K562 (cell line): Measurements from ENCODE around the gene SCARF2. TPM values are rescaled to one million over a fixed set of nuclear protein-coding genes. Genes with fewer than 3 reads are reported as not detected.

ENCODE experiments used
- BMI1 ChIP-seq: fragments of 150-350 bp; IDR thresholded peaks from 2 replicates; pipeline ENCODE4 v1.6.1; 2014; ENCODE audit warnings: low read length
- CUX1 ChIP-seq: fragments of 200-800 bp; sonication (Bioruptor generic); IDR thresholded peaks from 2 replicates; pipeline ENCODE4 v1.6.1; 2016; ENCODE audit warnings: missing genetic modification characterization, missing compliant biosample characterization
- E2F5 ChIP-seq: sonication (generic); formaldehyde crosslinking; IDR thresholded peaks from 2 replicates; pipeline ENCODE4 v1.8.0; 2022; ENCODE audit warnings: mild to moderate bottlenecking, missing genetic modification reagents
- HNRNPK ChIP-seq: fragments of 200-400 bp; formaldehyde crosslinking; IDR thresholded peaks from one replicate; pipeline ENCODE4 v1.6.1; 2018; ENCODE audit warnings: mild to moderate bottlenecking, low read depth, low read length; ENCODE audit not compliant: poor library complexity, severe bottlenecking
- KAT2B ChIP-seq: IDR thresholded peaks from one replicate; pipeline ENCODE4 v1.6.1; 2012; ENCODE audit warnings: low read depth, mild to moderate bottlenecking, control low read depth, inconsistent platforms, low read length, moderate library complexity
- KLF13 ChIP-seq: fragments of 450-650 bp; IDR thresholded peaks from 2 replicates; pipeline ENCODE4 v1.6.1; 2016; ENCODE audit warnings: missing genetic modification characterization, low read depth, mild to moderate bottlenecking, missing compliant biosample characterization, moderate library complexity, borderline replicate concordance
- MYC ChIP-seq, 2 experiments: fragments of 250-450 bp in 1 of 2; sonication (Bioruptor Pico) in 1 of 2; IDR thresholded peaks; 2 replicates each; pipeline versions ENCODE4 v1.5.1 to v1.6.1; 2012 to 2021; ENCODE audit warnings: low read depth in 2 of 2, borderline replicate concordance in 1 of 2, improper control_type of control experiment in 1 of 2, low read length in 1 of 2, mild to moderate bottlenecking in 1 of 2, moderate library complexity in 1 of 2
- PHB ChIP-seq: fragments of 250-450 bp; sonication (Bioruptor Pico); IDR thresholded peaks from 2 replicates; pipeline ENCODE4 v1.5.0; 2021
- PREB ChIP-seq: sonication (generic); formaldehyde crosslinking; IDR thresholded peaks from 2 replicates; pipeline ENCODE4 v1.8.1; 2023; ENCODE audit warnings: mild to moderate bottlenecking, missing genetic modification reagents
- RAD51 ChIP-seq: fragments of 450-650 bp; IDR thresholded peaks from 2 replicates; pipeline ENCODE4 v1.7.1; 2016; ENCODE audit warnings: low read depth, mild to moderate bottlenecking, borderline replicate concordance
- RBM39 ChIP-seq: fragments of 200-400 bp; formaldehyde crosslinking; optimal IDR thresholded peaks from 2 replicates; pipeline ENCODE3; 2018; ENCODE audit warnings: low read depth, low read length
- SMARCA5 ChIP-seq: fragments of 450-650 bp; IDR thresholded peaks from 2 replicates; pipeline ENCODE4 v1.6.1; 2016
- TAF1 ChIP-seq: IDR thresholded peaks from 2 replicates; pipeline ENCODE4 v1.6.1; 2011; ENCODE audit warnings: mild to moderate bottlenecking, low read length, moderate library complexity; ENCODE audit not compliant: insufficient read depth, control insufficient read depth, severe bottlenecking; ENCODE audit errors: extremely low read depth
- TFAM ChIP-seq: fragments of 250-450 bp; sonication (Bioruptor Pico); conservative IDR thresholded peaks from 2 replicates; pipeline ENCODE4 v1.5.0; 2021; ENCODE audit warnings: mild to moderate bottlenecking, moderate library complexity
- THRB ChIP-seq: fragments of 450-650 bp; formaldehyde crosslinking; conservative IDR thresholded peaks from 2 replicates; pipeline ENCODE4 v1.4.0; 2022; ENCODE audit warnings: mild to moderate bottlenecking, missing genetic modification characterization
- XRCC4 ChIP-seq: IDR thresholded peaks from one replicate; pipeline ENCODE4 v1.6.1; 2011; ENCODE audit not compliant: insufficient read depth, insufficient read length; ENCODE audit errors: extremely low read depth
- ZNF384 ChIP-seq: IDR thresholded peaks from 2 replicates; pipeline ENCODE4 v1.6.1; 2012; ENCODE audit warnings: low read depth, low read length, improper control_type of control experiment
- ZNF668 ChIP-seq: fragments of 250-450 bp; sonication (Bioruptor Pico); IDR thresholded peaks from 2 replicates; pipeline ENCODE4 v1.8.0; 2022; ENCODE audit warnings: mild to moderate bottlenecking, inconsistent platforms
- ZNF699 ChIP-seq: fragments of 250-450 bp; sonication (Bioruptor Pico); IDR thresholded peaks from 2 replicates; pipeline ENCODE4 v1.8.0; 2021; ENCODE audit warnings: mild to moderate bottlenecking, moderate library complexity; ENCODE audit not compliant: insufficient replicate concordance
- polyA plus RNA-seq, 8 experiments: library from polyadenylated mRNA; depleted of rRNA in 4 of 8; stranded (reverse) in 5 of 8; unstranded in 3 of 8; fragments of >200 nt; fragmentation: Nextera tagmentation in 2 of 8; fragmentation: Illumina TruSeq in 1 of 8; extraction: Ambion mirVana in 2 of 8; extraction: Trizol in 1 of 8; gene quantifications; 2 replicates each; pipeline versions ENCODE4 v1.2.1 to v1.2.3, GENCODE V29; 2011 to 2014; ENCODE audit warnings: inconsistent platforms in 1 of 8, missing spikeins in 1 of 8
- total RNA-seq, 7 experiments: library from RNA; depleted of rRNA in 6 of 7; stranded (reverse); fragments of >200 nt in 6 of 7; fragmentation: Illumina TruSeq in 2 of 7; extraction: Trizol in 2 of 7; gene quantifications; 2 replicates each; pipeline versions ENCODE4 v1.2.1 to v1.2.3, GENCODE V29; 2011 to 2021; ENCODE audit warnings: low replicate concordance in 1 of 7

Gene SCARF2
- total and polyA plus RNA-seq, 9 of the 15 experiments (the other 6 are each of a cell fraction or from before 2014, with no cell fraction given) = 0.06 to 0.32 (median 0.21) TPM; not detected in 5

GRCh38 chr22:20395907-20396287 is 41.7 kb downstream of the SCARF2 start (continued):
- TF ChIP-seq TFAM (CRISPR knock-in tag) (no peak), THRB (CRISPR knock-in tag) (no peak), XRCC4 (no peak), ZNF668 (CRISPR knock-in tag) (0 out of 2 replicates have a peak, but pooled peaks have one; percentile 42), ZNF384 (no peak), SMARCA5 (no peak), ZNF699 (CRISPR knock-in tag) (no peak), MYC (IDR thresholded peaks at IDR 0.05; ENCODE audit: low read depth, low read length) (0 out of 2 replicates have a peak, but pooled peaks have one; percentile 21), MYC (CRISPR knock-in tag; IDR thresholded peaks at IDR 0.05; ENCODE audit: borderline replicate concordance, low read depth) (no peak), E2F5 (CRISPR knock-in tag) (no peak), RAD51 (no peak), RBM39 (no peak), HNRNPK (no peak), TAF1 (no peak), PHB (0 out of 2 replicates have a peak, but pooled peaks have one; percentile 21), CUX1 (CRISPR knock-in tag) (no peak), KAT2B (peak; percentile 57), KLF13 (tag) (no peak), PREB (no peak), BMI1 (no peak)
